IMR-90 (cell line): Measurements from ENCODE around the gene CDK2AP2. TPM values are rescaled to one million over a fixed set of nuclear protein-coding genes. Genes with fewer than 3 reads are reported as not detected.

Experiments
- ATAC-seq: fragments of 200-7000 bp; cut with Tn5 transposase; 2 replicates; pipeline ENCODE4 v1.9.1; 2020; ENCODE audit warnings: low read depth, mild to moderate bottlenecking, moderate library complexity
- BruUV-seq: library from RNA; stranded (reverse); fragments of 400-500 nt; replicated peaks from 2 replicates; lab custom pipeline; 2021; lab: Mats Ljungman, UMichigan
- CTCF ChIA-PET: fragments of 300-600 bp; formaldehyde crosslinking; extraction: SDS; loops from one replicate; lab custom pipeline; 2021; ENCODE audit warnings: antibody characterized with exemption; lab: Yijun Ruan, JAX
- POLR2A ChIA-PET: fragments of 300-600 bp; sonication (Branson Sonifier 250); formaldehyde crosslinking; loops from one replicate; lab custom pipeline; 2022; ENCODE audit warnings: antibody characterized with exemption; ENCODE audit not compliant: unreplicated experiment; lab: Charles Lee
- DNase-seq: peaks from one replicate; pipeline ENCODE4 v3.0.0; 2013
- H2AFZ ChIP-seq: replicated peaks from 2 replicates; pipeline ENCODE3; 2013; ENCODE audit warnings: low read length, mild to moderate bottlenecking; ENCODE audit not compliant: poor library complexity
- H2AK5ac ChIP-seq: 2 replicates; pipeline ENCODE4 v1.6.1; 2013; ENCODE audit warnings: low read depth, low read length, inconsistent platforms
- H2AK9ac ChIP-seq: replicated peaks from 2 replicates; pipeline ENCODE3; 2013; ENCODE audit warnings: mild to moderate bottlenecking, low read depth, low read length, moderate library complexity; ENCODE audit not compliant: poor library complexity
- H2BK120ac ChIP-seq: 2 replicates; pipeline ENCODE4 v1.6.1; 2013; ENCODE audit warnings: low read depth, low read length, inconsistent platforms
- H2BK15ac ChIP-seq: 3 replicates; pipeline ENCODE4 v1.6.1; 2013; ENCODE audit warnings: low read depth, low read length, inconsistent platforms
- H2BK20ac ChIP-seq: 2 replicates; pipeline ENCODE4 v1.6.1; 2013; ENCODE audit warnings: low read depth, mild to moderate bottlenecking, inconsistent platforms, low read length, moderate library complexity
- H2BK5ac ChIP-seq: 2 replicates; pipeline ENCODE4 v1.6.1; 2013; ENCODE audit warnings: mild to moderate bottlenecking, low read depth, low read length, inconsistent platforms; ENCODE audit not compliant: poor library complexity, severe bottlenecking
- H3K14ac ChIP-seq: replicated peaks from 2 replicates; pipeline ENCODE4 v1.6.1; 2013; ENCODE audit warnings: low read depth, low read length, inconsistent platforms
- H3K18ac ChIP-seq: 2 replicates; pipeline ENCODE4 v1.6.1; 2013; ENCODE audit warnings: low read depth, low read length, control low read depth
- H3K23ac ChIP-seq: 2 replicates; pipeline ENCODE4 v1.6.1; 2013; ENCODE audit warnings: low read depth, low read length, inconsistent platforms
- H3K27ac ChIP-seq: 2 replicates; pipeline ENCODE4 v1.5.1; 2013; ENCODE audit warnings: mild to moderate bottlenecking, control low read depth, low read length; ENCODE audit not compliant: insufficient read depth
- H3K27me3 ChIP-seq: 2 replicates; pipeline ENCODE4 v1.6.1; 2013; ENCODE audit warnings: low read length; ENCODE audit not compliant: control insufficient read depth, insufficient read depth
- H3K36me3 ChIP-seq: 2 replicates; pipeline ENCODE4 v1.6.1; 2013; ENCODE audit warnings: low read length, mixed read lengths; ENCODE audit not compliant: control insufficient read depth, insufficient read depth
- H3K4ac ChIP-seq: 2 replicates; pipeline ENCODE4 v1.6.1; 2013; ENCODE audit warnings: low read depth, low read length, inconsistent platforms
- H3K4me1 ChIP-seq: 2 replicates; pipeline ENCODE4 v1.6.1; 2013; ENCODE audit warnings: low read length, mixed read lengths; ENCODE audit not compliant: control insufficient read depth, insufficient read depth
- H3K4me2 ChIP-seq: 2 replicates; pipeline ENCODE4 v1.6.1; 2013; ENCODE audit warnings: low read depth, mild to moderate bottlenecking, control low read depth, low read length, moderate library complexity
- H3K4me3 ChIP-seq: 2 replicates; pipeline ENCODE4 v1.5.1; 2013; ENCODE audit warnings: low read depth, mild to moderate bottlenecking, control low read depth, low read length, moderate library complexity; ENCODE audit not compliant: insufficient read depth
- H3K56ac ChIP-seq: 2 replicates; pipeline ENCODE4 v1.6.1; 2013; ENCODE audit warnings: low read length, inconsistent platforms; ENCODE audit not compliant: insufficient read depth; ENCODE audit errors: extremely low read depth
- H3K79me1 ChIP-seq, 2 experiments: 2 replicates each; pipeline ENCODE4 v1.6.1; 2013; ENCODE audit warnings: low read length in 2 of 2, inconsistent platforms in 1 of 2, low read depth in 1 of 2
- H3K9ac ChIP-seq: 2 replicates; pipeline ENCODE4 v1.6.1; 2013; ENCODE audit warnings: low read depth, low read length, control low read depth
- H3K9me1 ChIP-seq: 2 replicates; pipeline ENCODE4 v1.6.1; 2013; ENCODE audit warnings: low read length, inconsistent platforms; ENCODE audit not compliant: insufficient read depth
- H3K9me3 ChIP-seq: 2 replicates; pipeline ENCODE4 v1.6.1; 2013; ENCODE audit warnings: low read length; ENCODE audit not compliant: control insufficient read depth, insufficient read depth
- H4K20me1 ChIP-seq: 2 replicates; pipeline ENCODE4 v1.6.1; 2013; ENCODE audit warnings: low read length, inconsistent platforms; ENCODE audit not compliant: insufficient read depth
- H4K5ac ChIP-seq: 2 replicates; pipeline ENCODE4 v1.6.1; 2013; ENCODE audit warnings: mild to moderate bottlenecking, low read depth, low read length, control low read depth
- H4K8ac ChIP-seq, 2 experiments: 2 replicates each; pipeline ENCODE4 v1.6.1; 2013; ENCODE audit warnings: low read depth in 2 of 2, low read length in 2 of 2, control low read depth in 1 of 2, inconsistent platforms in 1 of 2
- H4K91ac ChIP-seq: 2 replicates; pipeline ENCODE4 v1.6.1; 2013; ENCODE audit warnings: low read depth, low read length, inconsistent platforms; ENCODE audit not compliant: insufficient read depth
- BHLHE40 ChIP-seq: fragments of 150-350 bp; IDR thresholded peaks from 2 replicates; pipeline ENCODE4 v1.6.1; 2016; ENCODE audit warnings: mild to moderate bottlenecking, low read depth, low read length
- CEBPB ChIP-seq: IDR thresholded peaks from 2 replicates; pipeline ENCODE4 v1.6.1; 2012; ENCODE audit warnings: low read depth, low read length, improper control_type of control experiment
- CHD1 ChIP-seq: IDR thresholded peaks from 2 replicates; pipeline ENCODE4 v1.6.1; 2012; ENCODE audit warnings: low read depth, low read length, improper control_type of control experiment
- NFE2L2 ChIP-seq: fragments of 150-350 bp; IDR thresholded peaks from 2 replicates; pipeline ENCODE4 v1.6.1; 2016; ENCODE audit warnings: low read depth, mild to moderate bottlenecking, low read length
- POLR2A ChIP-seq: IDR thresholded peaks from 2 replicates; pipeline ENCODE4 v1.6.1; 2012; ENCODE audit warnings: mild to moderate bottlenecking, low read depth, low read length
- RCOR1 ChIP-seq: IDR thresholded peaks from 2 replicates; pipeline ENCODE4 v1.6.1; 2012; ENCODE audit warnings: mild to moderate bottlenecking, low read length, improper control_type of control experiment; ENCODE audit not compliant: insufficient replicate concordance
- RFX5 ChIP-seq: IDR thresholded peaks from 2 replicates; pipeline ENCODE4 v1.8.0; 2012; ENCODE audit warnings: low read depth, mild to moderate bottlenecking, low read length, moderate library complexity
- SMC3 ChIP-seq: fragments of 150-350 bp; IDR thresholded peaks from 2 replicates; pipeline ENCODE4 v1.6.1; 2016; ENCODE audit warnings: low read depth, mild to moderate bottlenecking, antibody characterized with exemption, low read length, moderate library complexity
- WGBS, 2 experiments: methylation state at CpG; one replicate each; pipeline versions ENCODE4 v1.1.5 to v1.1.7; 2013; ENCODE audit warnings: missing lambda C conversion rate in 2 of 2; ENCODE audit not compliant: insufficient read length in 1 of 2; ENCODE audit errors: extremely low coverage in 2 of 2; 5-methylcytosine and 5-hydroxymethylcytosine counted together
- dilution Hi-C: fragments of 300-500 bp; cut with HindIII; formaldehyde crosslinking; loops from one replicate; pipeline ENCODE4 v1.14.3; 2018; ENCODE audit warnings: low sequenced_read_pairs; ENCODE audit not compliant: unreplicated experiment
- in situ Hi-C: fragments of 300-500 bp; cut with MboI; formaldehyde crosslinking; loops from 3 replicates; pipeline ENCODE4 v1.14.3; 2019; ENCODE audit warnings: low sequenced_read_pairs, inconsistent platforms, mixed read lengths
- intact Hi-C: fragments of 100-400 bp; cut with micrococcal nuclease; formaldehyde crosslinking; loops from 2 replicates; pipeline ENCODE4 v1.10.0; 2022
- polyA plus RNA-seq, 3 experiments: library from polyadenylated mRNA; depleted of rRNA; stranded (reverse); fragments of >200 nt; gene quantifications; 2 replicates each; pipeline ENCODE4 v1.2.3, GENCODE V29; 2012; ENCODE audit warnings: low replicate concordance in 1 of 3
- total RNA-seq: library from RNA; depleted of rRNA; stranded (reverse); fragments of >200 nt; gene quantifications from 2 replicates; pipeline ENCODE4 v1.2.3, GENCODE V29; 2012
- TF ChIP-seq, protein P1 (sequence below): fragments of 150-350 bp; IDR thresholded peaks from 2 replicates; pipeline ENCODE4 v1.6.1; 2016; ENCODE audit warnings: low read depth, mild to moderate bottlenecking, low read length, moderate library complexity, borderline replicate concordance

The CDK2AP2 gene
- total and polyA plus RNA-seq, 2 of the 4 experiments (the other 2 are of a cell fraction): 8.1 to 44.7 TPM

DNA sequence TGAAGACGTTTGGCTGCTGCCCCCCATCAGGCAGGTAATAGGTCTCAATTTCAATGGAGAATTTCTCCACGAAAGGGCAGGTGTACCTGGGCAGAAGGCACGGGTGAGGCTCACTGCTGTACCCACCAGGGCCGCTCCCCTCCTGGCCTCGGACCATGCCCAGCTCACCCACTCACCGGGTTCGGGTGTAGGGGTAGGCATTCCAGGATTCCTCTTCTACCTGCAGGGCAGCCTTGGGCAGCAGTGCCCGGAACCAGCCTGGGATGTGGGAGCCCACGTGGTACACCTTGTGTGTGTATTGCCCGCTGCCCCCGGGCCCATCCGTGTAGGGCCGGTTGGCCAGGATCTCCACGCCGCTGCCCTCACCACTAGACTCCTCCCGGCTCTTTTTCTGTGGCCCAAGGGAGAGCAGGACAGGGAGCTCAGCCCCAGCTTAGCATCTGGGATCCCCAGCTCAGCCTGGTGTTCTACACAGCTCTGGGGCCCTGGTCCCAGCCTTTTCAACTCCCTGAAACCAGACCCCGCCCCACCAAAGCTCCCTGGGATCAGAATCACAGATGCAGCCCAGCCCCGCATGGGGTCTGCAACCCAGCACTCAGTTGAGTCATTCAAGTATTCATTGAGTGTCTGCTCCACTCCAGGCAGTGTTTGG, 5.5 kb downstream of the CDK2AP2 start:
- Histone ChIP-seq H3K4ac (no peak overlapping the region), H3K27ac (no peak overlapping the region), H4K20me1 (no peaks in the 10 kb centered on the region), H2BK5ac (no peak overlapping the region), H3K56ac (no peak overlapping the region), H2AFZ (no peak overlapping the region), H3K36me3 (peaks cover 14% of the 10 kb centered on the region), H3K4me2 (no peak overlapping the region), H3K9ac (no peak overlapping the region), H3K9me3 (no peaks in the 10 kb centered on the region), H2AK5ac (no peak overlapping the region), H3K14ac (no peak overlapping the region), H2AK9ac (peak overlapping the region; percentile 60), H3K23ac (no peak overlapping the region), H3K18ac (no peak overlapping the region), H2BK120ac (no peak overlapping the region), H2BK15ac (no peak overlapping the region), H4K8ac (no peak overlapping the region), H3K4me1 (peaks cover 14% of the 10 kb centered on the region), H3K79me1 (peaks cover 4 to 39% of the 10 kb centered on the region in 2 experiments; a peak in 3 of 4 replicates), H4K91ac (no peak overlapping the region), H3K27me3 (no peaks in the 10 kb centered on the region), H2BK20ac (no peak overlapping the region), H3K9me1 (peaks cover 4% of the 10 kb centered on the region), H3K4me3 (no peak overlapping the region), H4K5ac (no peak overlapping the region)
- no peak for TF ChIP-seq CEBPB
- TF ChIP-seq, protein P1, sequence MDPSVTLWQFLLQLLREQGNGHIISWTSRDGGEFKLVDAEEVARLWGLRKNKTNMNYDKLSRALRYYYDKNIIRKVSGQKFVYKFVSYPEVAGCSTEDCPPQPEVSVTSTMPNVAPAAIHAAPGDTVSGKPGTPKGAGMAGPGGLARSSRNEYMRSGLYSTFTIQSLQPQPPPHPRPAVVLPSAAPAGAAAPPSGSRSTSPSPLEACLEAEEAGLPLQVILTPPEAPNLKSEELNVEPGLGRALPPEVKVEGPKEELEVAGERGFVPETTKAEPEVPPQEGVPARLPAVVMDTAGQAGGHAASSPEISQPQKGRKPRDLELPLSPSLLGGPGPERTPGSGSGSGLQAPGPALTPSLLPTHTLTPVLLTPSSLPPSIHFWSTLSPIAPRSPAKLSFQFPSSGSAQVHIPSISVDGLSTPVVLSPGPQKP: no peak
- no peak for TF ChIP-seq RFX5
- no peak for TF ChIP-seq POLR2A
- TF ChIP-seq BHLHE40: no peak
- no peak for TF ChIP-seq NFE2L2
- TF ChIP-seq CHD1: no peak
- TF ChIP-seq RCOR1: no peak
- TF ChIP-seq SMC3: no peak
- ATAC-seq: no peak
- in situ Hi-C loops: no loop called here
- intact Hi-C loops: no loop called here
- POLR2A ChIA-PET: no interaction called here
- CTCF ChIA-PET: no interaction called here
- dilution Hi-C loops: no loop called here
- no peak for DNase-seq
- WGBS, 2 experiments: 95% methylated on average over 10 of the region's 18 CpGs; no CpG with 5 or more reads in 1 of the 2 experiments
- no TSS peak for BruUV-seq
